Measurements from ENCODE around the gene MBNL1. TPM values are rescaled to one million over a fixed set of nuclear protein-coding genes. Genes with fewer than 3 reads are reported as not detected.

Gene MBNL1
- total RNA-seq, 2 experiments from 2014 or later, result 163 to 174 TPM

DNA sequence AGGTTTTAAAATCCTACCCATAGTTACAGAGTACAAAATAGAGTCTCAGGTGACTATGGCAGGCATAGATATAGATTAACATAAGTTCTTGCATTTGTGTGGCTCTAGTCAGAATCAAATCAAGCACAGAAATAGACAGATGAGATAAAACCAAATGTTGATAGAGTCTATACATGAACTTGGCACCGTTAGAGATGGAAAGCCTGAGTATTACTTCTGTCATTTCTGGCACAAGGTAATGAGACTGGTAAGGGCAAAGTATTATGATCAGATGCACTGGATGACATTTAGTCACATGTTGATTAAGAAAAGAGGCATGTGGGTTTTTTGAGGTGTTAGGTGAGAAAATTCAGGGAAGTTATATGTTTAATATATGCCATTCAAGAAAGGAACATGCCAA lies 219.7 kb downstream of the MBNL1 start:
- POLR2A ChIA-PET, result interaction anchor here (0.9 to 1.2 kb wide), 2 partner anchors 9 to 1649 kb away, joined by 3 read pairs; no protein-coding TSS in a partner anchor
- Histone ChIP-seq H3K4me3 (ENCODE audit: low read depth, low read length, poor library complexity, severe bottlenecking) (no peak overlapping the region), H3K79me2 (ENCODE audit: insufficient read depth, low read depth, low read length) (no peaks in the 10 kb centered on the region), H3K9me2 (ENCODE audit: insufficient read depth, low read length) (no peaks in the 10 kb centered on the region), H3K9me3 (ENCODE audit: low read length) (no peaks in the 10 kb centered on the region), H3K27ac (ENCODE audit: low read depth, low read length, poor library complexity, severe bottlenecking) (no peak overlapping the region), H3K4me1 (ENCODE audit: insufficient read depth, low read length, poor library complexity, severe bottlenecking) (no peaks in the 10 kb centered on the region), H3K4me2 (ENCODE audit: low read length) (no peak overlapping the region), H3K36me3 (ENCODE audit: insufficient read depth, low read length) (no peaks in the 10 kb centered on the region), H2AFZ (ENCODE audit: low read length) (no peak overlapping the region), H4K20me1 (ENCODE audit: insufficient read depth, low read length) (no peaks in the 10 kb centered on the region)
- DNase-seq (ENCODE audit: low spot score), result no peak
- TF ChIP-seq EZH2phosphoT487 (IDR thresholded peaks at IDR 0.05; ENCODE audit: borderline replicate concordance, low read depth, low read length), result no peak
- TF ChIP-seq CTCF (conservative IDR thresholded peaks at IDR 0.05; ENCODE audit: low read length), result no peak
- BruUV-seq (replicated peaks), result no TSS peak
- CTCF ChIA-PET (ENCODE audit: unreplicated experiment), result no interaction called here
- intact Hi-C loops (cut with micrococcal nuclease; ENCODE audit: unreplicated experiment), result no loop called here

- H3K27ac ChIP-seq (ENCODE audit: low read depth, low read length, poor library complexity, severe bottlenecking), result no peak overlapping the region
- no peak overlapping the region for H3K4me3 ChIP-seq (ENCODE audit: low read depth, low read length, poor library complexity, severe bottlenecking)
- no peak for TF ChIP-seq EZH2phosphoT487 (IDR thresholded peaks at IDR 0.05; ENCODE audit: borderline replicate concordance, low read depth, low read length)
- no peak for TF ChIP-seq CTCF (conservative IDR thresholded peaks at IDR 0.05; ENCODE audit: low read length)
- ChIA-PET CTCF (ENCODE audit: unreplicated experiment) (no interaction called here), POLR2A (interaction anchor here (0.7 to 1.1 kb wide), 5 partner anchors 9 to 85 kb away, joined by 3 read pairs; no protein-coding TSS in a partner anchor)
- H3K79me2 ChIP-seq (ENCODE audit: insufficient read depth, low read depth, low read length), result no peaks in the 10 kb centered on the region
- H2AFZ ChIP-seq (ENCODE audit: low read length), result no peak overlapping the region
- H3K36me3 ChIP-seq (ENCODE audit: insufficient read depth, low read length), result no peaks in the 10 kb centered on the region
- BruUV-seq (replicated peaks), result no TSS peak
- no peaks in the 10 kb centered on the region for H3K9me3 ChIP-seq (ENCODE audit: low read length)
- no peaks in the 10 kb centered on the region for H3K4me1 ChIP-seq (ENCODE audit: insufficient read depth, low read length, poor library complexity, severe bottlenecking)
- no peak overlapping the region for H3K4me2 ChIP-seq (ENCODE audit: low read length)
- DNase-seq (ENCODE audit: low spot score), result no peak
- intact Hi-C loops (cut with micrococcal nuclease; ENCODE audit: unreplicated experiment), result no loop called here
- no peaks in the 10 kb centered on the region for H3K9me2 ChIP-seq (ENCODE audit: insufficient read depth, low read length)
- no peaks in the 10 kb centered on the region for H4K20me1 ChIP-seq (ENCODE audit: insufficient read depth, low read length)
Measured at GRCh38 chr3:152491922-152492321, 223.2 kb downstream of the MBNL1 start.

DNA sequence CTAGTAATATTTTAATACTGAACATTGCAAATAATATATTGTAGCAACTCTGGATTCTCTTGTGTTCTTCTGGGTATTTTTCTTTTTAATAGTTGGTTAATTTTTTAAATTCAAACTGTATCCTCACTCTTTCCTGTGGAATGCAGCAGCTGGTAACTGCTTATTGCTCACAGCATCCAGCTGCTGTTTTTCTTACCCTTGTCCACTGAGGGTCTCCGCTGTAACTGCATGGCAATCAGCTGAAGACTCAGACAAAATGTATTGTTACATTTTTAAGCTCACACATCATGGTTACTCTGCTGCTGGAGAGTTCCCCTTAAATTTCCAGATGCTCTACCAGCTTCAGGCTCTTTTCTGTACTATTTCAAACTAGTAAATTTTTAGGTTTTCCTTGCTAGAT lies 227.6 kb downstream of the MBNL1 start:
- CTCF ChIA-PET (ENCODE audit: unreplicated experiment), result no interaction called here
- no peaks in the 10 kb centered on the region for H4K20me1 ChIP-seq (ENCODE audit: insufficient read depth, low read length)
- no peaks in the 10 kb centered on the region for H3K4me1 ChIP-seq (ENCODE audit: insufficient read depth, low read length, poor library complexity, severe bottlenecking)
- H3K36me3 ChIP-seq (ENCODE audit: insufficient read depth, low read length), result no peaks in the 10 kb centered on the region
- TF ChIP-seq EZH2phosphoT487 (IDR thresholded peaks at IDR 0.05; ENCODE audit: borderline replicate concordance, low read depth, low read length) (no peak), CTCF (conservative IDR thresholded peaks at IDR 0.05; ENCODE audit: low read length) (no peak)
- H2AFZ ChIP-seq (ENCODE audit: low read length), result no peak overlapping the region
- H3K79me2 ChIP-seq (ENCODE audit: insufficient read depth, low read depth, low read length), result no peaks in the 10 kb centered on the region
- no peak for DNase-seq (ENCODE audit: low spot score)
- H3K27ac ChIP-seq (ENCODE audit: low read depth, low read length, poor library complexity, severe bottlenecking), result no peak overlapping the region
- intact Hi-C loops (cut with micrococcal nuclease; ENCODE audit: unreplicated experiment), result no loop called here
- POLR2A ChIA-PET, result no interaction called here
- H3K9me3 ChIP-seq (ENCODE audit: low read length), result no peaks in the 10 kb centered on the region
- H3K9me2 ChIP-seq (ENCODE audit: insufficient read depth, low read length), result no peaks in the 10 kb centered on the region
- no peak overlapping the region for H3K4me2 ChIP-seq (ENCODE audit: low read length)
- H3K4me3 ChIP-seq (ENCODE audit: low read depth, low read length, poor library complexity, severe bottlenecking), result no peak overlapping the region
- BruUV-seq (replicated peaks), result no TSS peak
